Endothelial cell of umbilical vein (primary cell): ENCODE results near the gene TSPAN5. TPM values are rescaled to one million over a fixed set of nuclear protein-coding genes. Genes with fewer than 3 reads are reported as not detected.

Experiments used
- BruUV-seq: library from RNA; stranded (reverse); fragments of 400-500 nt; replicated peaks from 2 replicates; lab custom pipeline; 2021; lab: Mats Ljungman, UMichigan
- CTCF ChIA-PET: fragments of 300-600, 350-600 bp; sonication (Branson Sonifier 250); formaldehyde crosslinking; loops from one replicate; lab custom pipeline; 2021; ENCODE audit warnings: antibody characterized with exemption, inconsistent platforms; lab: Charles Lee
- POLR2A ChIA-PET: fragments of 300-600, 350-600 bp; sonication (Branson Sonifier 250); formaldehyde crosslinking; loops from one replicate; lab custom pipeline; 2021; ENCODE audit warnings: antibody characterized with exemption, inconsistent platforms; lab: Charles Lee
- DNase-seq: peaks from one replicate; pipeline ENCODE4 v3.0.0-alpha.2; 2011; ENCODE audit warnings: low read depth, low spot score
- FAIRE-seq: peaks from 2 replicates; lab custom pipeline; 2011; peaks lifted over from hg19 to GRCh38; lab: Jason Lieb, UNC
- H2AFZ ChIP-seq: 2 replicates; pipeline ENCODE4 v1.6.0; 2012; ENCODE audit warnings: low read depth, low read length, control low read depth, inconsistent platforms
- H3K27ac ChIP-seq: 2 replicates; pipeline ENCODE4 v1.5.1; 2011; ENCODE audit warnings: low read depth, mild to moderate bottlenecking, control low read depth, low read length, moderate library complexity; ENCODE audit not compliant: insufficient read depth
- H3K27me3 ChIP-seq, 2 experiments: 2 replicates each; pipeline versions ENCODE4 v1.6.0 to v1.6.1; 2011; ENCODE audit warnings: low read length in 2 of 2, mixed read lengths in 1 of 2; ENCODE audit not compliant: control insufficient read depth in 2 of 2, insufficient read depth in 2 of 2
- H3K36me3 ChIP-seq, 2 experiments: 2 replicates in 1 of 2; 3 replicates in 1 of 2; pipeline ENCODE4 v1.5.1; 2011; ENCODE audit warnings: low read length in 2 of 2, mild to moderate bottlenecking in 1 of 2, moderate library complexity in 1 of 2; ENCODE audit not compliant: control insufficient read depth in 2 of 2, insufficient read depth in 2 of 2; ENCODE audit errors: extremely low read depth in 1 of 2
- H3K4me1 ChIP-seq: 3 replicates; pipeline ENCODE4 v1.5.1; 2011; ENCODE audit warnings: mild to moderate bottlenecking, low read length; ENCODE audit not compliant: control insufficient read depth, insufficient read depth; ENCODE audit errors: extremely low read depth
- H3K4me2 ChIP-seq: 2 replicates; pipeline ENCODE4 v1.6.1; 2011; ENCODE audit warnings: low read length, control low read depth, mixed read lengths; ENCODE audit not compliant: insufficient read depth
- H3K4me3 ChIP-seq, 3 experiments: fragments of 200-600 bp in 1 of 3; sonication (generic), shearing (Covaris generic) in 1 of 3; replicated peaks in 1 of 3; 2 replicates each; pipeline ENCODE4 v1.5.1; 2011 to 2016; ENCODE audit warnings: control low read depth in 3 of 3, low read length in 3 of 3, mild to moderate bottlenecking in 2 of 3, inconsistent platforms in 1 of 3, low read depth in 1 of 3, moderate library complexity in 1 of 3; ENCODE audit not compliant: insufficient read depth in 1 of 3
- H3K79me2 ChIP-seq: 2 replicates; pipeline ENCODE4 v1.6.0; 2012; ENCODE audit warnings: low read length, inconsistent platforms; ENCODE audit not compliant: control insufficient read depth, insufficient read depth
- H3K9ac ChIP-seq: replicated peaks from 2 replicates; pipeline ENCODE3; 2011; ENCODE audit warnings: low read length, control low read depth; ENCODE audit not compliant: insufficient read depth; ENCODE audit errors: extremely low read depth
- H3K9me1 ChIP-seq: replicated peaks from 3 replicates; pipeline ENCODE4 v1.6.0; 2011; ENCODE audit warnings: mild to moderate bottlenecking, low read length; ENCODE audit not compliant: control insufficient read depth, insufficient read depth; ENCODE audit errors: extremely low read depth
- H3K9me3 ChIP-seq: replicated peaks from 2 replicates; pipeline ENCODE4 v1.5.1; 2012; ENCODE audit warnings: low read length, inconsistent platforms; ENCODE audit not compliant: control insufficient read depth, insufficient read depth
- H4K20me1 ChIP-seq: replicated peaks from 2 replicates; pipeline ENCODE3; 2011; ENCODE audit warnings: mild to moderate bottlenecking, low read length; ENCODE audit not compliant: control insufficient read depth, insufficient read depth; ENCODE audit errors: extremely low read depth
- EZH2 ChIP-seq: IDR thresholded peaks from 2 replicates; pipeline ENCODE4 v1.6.1; 2012; ENCODE audit warnings: borderline replicate concordance, low read depth, mild to moderate bottlenecking, moderate library complexity, low read length, inconsistent platforms; ENCODE audit not compliant: severe bottlenecking
- FOS ChIP-seq: IDR thresholded peaks from 2 replicates; pipeline ENCODE4 v1.6.1; 2011; ENCODE audit warnings: mild to moderate bottlenecking, low read length, moderate library complexity, borderline replicate concordance; ENCODE audit not compliant: insufficient read depth
- GATA2 ChIP-seq: IDR thresholded peaks from 2 replicates; pipeline ENCODE4 v1.7.0; 2011; ENCODE audit warnings: low read depth, mild to moderate bottlenecking, moderate library complexity, mixed read lengths, low read length; ENCODE audit not compliant: insufficient read length, insufficient read depth
- JUN ChIP-seq: IDR thresholded peaks from 2 replicates; pipeline ENCODE4 v1.6.1; 2011; ENCODE audit warnings: borderline replicate concordance, low read depth; ENCODE audit not compliant: insufficient read length, insufficient read depth
- MYC ChIP-seq: IDR thresholded peaks from one replicate; pipeline ENCODE4 v1.6.1; 2011; ENCODE audit warnings: mild to moderate bottlenecking, low read depth, low read length
- POLR2A ChIP-seq: IDR thresholded peaks from 2 replicates; pipeline ENCODE4 v1.6.1; 2012; ENCODE audit warnings: low read depth, mild to moderate bottlenecking, control low read depth, low read length
- POLR2AphosphoS5 ChIP-seq: IDR thresholded peaks from 2 replicates; pipeline ENCODE4 v1.6.1; 2012; ENCODE audit warnings: low read depth, mild to moderate bottlenecking, control low read depth, low read length, moderate library complexity; ENCODE audit not compliant: insufficient read depth
- dilution Hi-C: fragments of 300-500 bp; cut with MboI; formaldehyde crosslinking; loops from one replicate; pipeline ENCODE4 v1.15.0; 2019; ENCODE audit warnings: low sequenced_read_pairs; ENCODE audit not compliant: extremely low pct_ligation_motif_present
- intact Hi-C: fragments of 100-400 bp; cut with micrococcal nuclease; formaldehyde crosslinking; loops from one replicate; pipeline ENCODE4 v1.10.0; 2022
- polyA plus RNA-seq, 4 experiments: library from polyadenylated mRNA; depleted of rRNA in 3 of 4; stranded (reverse) in 3 of 4; unstranded in 1 of 4; fragments of >200 nt; gene quantifications; 2 replicates each; pipeline versions ENCODE4 v1.2.1 to v1.2.3, GENCODE V29; 2011 to 2012; ENCODE audit warnings: missing spikeins in 1 of 4
- total RNA-seq: library from RNA; stranded (reverse); gene quantifications from 2 replicates; pipeline ENCODE4 v1.2.3, GENCODE V29; 2021
- TF ChIP-seq, protein P1 (sequence below): IDR thresholded peaks from 2 replicates; pipeline ENCODE4 v1.6.1; 2011; ENCODE audit not compliant: insufficient read depth, insufficient read length
- TF ChIP-seq, protein P2 (sequence below), 2 donors: IDR thresholded peaks; 1 replicate in 1 of 2; 2 replicates in 1 of 2; pipeline ENCODE4 v1.5.1; 2011; ENCODE audit warnings: low read length in 2 of 2, mild to moderate bottlenecking in 2 of 2, moderate library complexity in 2 of 2, control low read depth in 1 of 2, inconsistent platforms in 1 of 2, low read depth in 1 of 2; ENCODE audit not compliant: insufficient read depth in 1 of 2; ENCODE audit errors: extremely low read depth in 1 of 2

TSPAN5 gene
- total and polyA plus RNA-seq, 2 donors (not counting 3 experiments of a cell fraction or from before 2014, with no cell fraction given): 45.1 to 50.2 TPM

DNA sequence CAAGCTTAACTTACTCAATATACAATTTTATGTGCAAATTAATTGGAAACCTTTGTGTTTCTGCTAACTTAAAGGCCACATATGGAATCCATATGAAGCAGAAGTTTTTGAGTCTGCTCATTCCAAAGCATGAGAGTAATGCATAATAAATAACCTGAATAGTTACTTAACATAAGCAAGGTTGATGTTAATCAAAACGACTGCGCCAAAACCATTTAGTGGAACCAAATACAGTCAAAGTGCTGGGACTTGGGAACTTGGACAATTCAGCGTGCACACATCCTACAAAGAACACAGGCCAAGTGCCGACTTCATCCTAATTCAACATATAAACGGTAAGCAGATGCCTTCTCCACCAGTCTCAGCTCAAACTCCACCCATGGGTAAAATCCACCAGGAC is 17.0 kb downstream of the TSPAN5 start:
- Histone ChIP-seq H3K4me2 (no peak overlapping the region), H3K9me1 (no peaks in the 10 kb centered on the region), H3K9me3 (no peaks in the 10 kb centered on the region), H3K79me2 (peaks cover 86% of the 10 kb centered on the region), H3K27me3 (no peaks in the 10 kb centered on the region), H3K36me3 (peaks cover 0 to 2% of the 10 kb centered on the region in 2 experiments), H3K9ac (no peak overlapping the region), H3K4me1 (peaks cover 23% of the 10 kb centered on the region), H3K27ac (no peak overlapping the region), H3K4me3 (no peak overlapping the region), H4K20me1 (no peaks in the 10 kb centered on the region), H2AFZ (no peak overlapping the region)
- dilution Hi-C loops: no loop called here
- POLR2A ChIA-PET: no interaction called here
- CTCF ChIA-PET: interaction anchor here (1.9 kb wide), 1 partner anchor 14 kb away, joined by 6 read pairs; no protein-coding TSS in a partner anchor
- no peak for DNase-seq
- TF ChIP-seq, protein P1, sequence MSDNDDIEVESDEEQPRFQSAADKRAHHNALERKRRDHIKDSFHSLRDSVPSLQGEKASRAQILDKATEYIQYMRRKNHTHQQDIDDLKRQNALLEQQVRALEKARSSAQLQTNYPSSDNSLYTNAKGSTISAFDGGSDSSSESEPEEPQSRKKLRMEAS: no peak
- TF ChIP-seq FOS (no peak), JUN (no peak), POLR2AphosphoS5 (no peak), EZH2 (no peak), GATA2 (no peak), POLR2A (no peak), MYC (no peak)
- TF ChIP-seq, protein P2, sequence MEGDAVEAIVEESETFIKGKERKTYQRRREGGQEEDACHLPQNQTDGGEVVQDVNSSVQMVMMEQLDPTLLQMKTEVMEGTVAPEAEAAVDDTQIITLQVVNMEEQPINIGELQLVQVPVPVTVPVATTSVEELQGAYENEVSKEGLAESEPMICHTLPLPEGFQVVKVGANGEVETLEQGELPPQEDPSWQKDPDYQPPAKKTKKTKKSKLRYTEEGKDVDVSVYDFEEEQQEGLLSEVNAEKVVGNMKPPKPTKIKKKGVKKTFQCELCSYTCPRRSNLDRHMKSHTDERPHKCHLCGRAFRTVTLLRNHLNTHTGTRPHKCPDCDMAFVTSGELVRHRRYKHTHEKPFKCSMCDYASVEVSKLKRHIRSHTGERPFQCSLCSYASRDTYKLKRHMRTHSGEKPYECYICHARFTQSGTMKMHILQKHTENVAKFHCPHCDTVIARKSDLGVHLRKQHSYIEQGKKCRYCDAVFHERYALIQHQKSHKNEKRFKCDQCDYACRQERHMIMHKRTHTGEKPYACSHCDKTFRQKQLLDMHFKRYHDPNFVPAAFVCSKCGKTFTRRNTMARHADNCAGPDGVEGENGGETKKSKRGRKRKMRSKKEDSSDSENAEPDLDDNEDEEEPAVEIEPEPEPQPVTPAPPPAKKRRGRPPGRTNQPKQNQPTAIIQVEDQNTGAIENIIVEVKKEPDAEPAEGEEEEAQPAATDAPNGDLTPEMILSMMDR (IDR thresholded peaks at IDR 0.05; ENCODE audit: extremely low read depth in 1 of 2, insufficient read depth in 1 of 2, low read depth in 1 of 2, low read length in 2 of 2): no peak
- BruUV-seq: no TSS peak
- intact Hi-C loops: no loop called here
- no peak for FAIRE-seq
